EH (cell line): ENCODE measurements around the gene LEFTY1.
A peak's percentile ranks its signal among the peaks of the same experiment; 100 is the strongest.

ENCODE experiments used
- DNase-seq: peaks from one replicate; pipeline ENCODE4 v3.0.0-alpha.2; 2015; ENCODE audit warnings: low read depth

LEFTY1 gene

DNA sequence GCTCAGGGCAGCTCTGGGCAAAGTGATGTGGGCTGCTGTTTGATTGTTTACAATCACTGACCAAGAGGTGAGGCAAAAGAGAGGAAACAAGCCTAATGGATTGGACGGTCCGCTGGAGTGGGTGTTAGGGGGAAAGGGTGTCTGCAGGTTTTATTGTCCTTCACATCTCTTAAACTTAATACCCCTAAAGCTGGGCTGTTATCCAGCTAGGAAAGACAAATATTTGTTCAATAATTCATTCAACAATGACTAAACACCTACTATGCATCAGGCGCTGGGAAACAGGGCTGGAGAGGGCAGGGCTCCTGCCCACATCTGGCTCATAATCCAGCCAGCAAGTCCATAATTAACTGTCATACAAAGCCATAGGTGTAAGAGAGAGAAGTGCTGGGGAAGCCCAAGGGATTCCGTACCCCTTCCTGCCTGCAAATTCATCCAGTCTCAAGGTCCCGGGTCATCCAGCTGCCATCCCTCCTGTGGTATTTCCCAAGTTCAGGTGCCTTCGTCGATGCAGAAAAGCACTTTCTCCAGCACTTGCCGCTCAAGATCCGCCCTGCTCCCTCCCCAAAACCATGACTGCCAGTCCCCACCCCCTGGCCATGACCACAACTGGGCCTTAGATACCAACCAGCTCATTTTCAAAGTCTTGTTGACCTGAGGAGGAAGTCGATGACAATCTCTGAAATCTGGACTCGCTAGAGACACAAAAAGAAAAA, 17.4 kb downstream of the LEFTY1 start:
- no peak for DNase-seq

DNA sequence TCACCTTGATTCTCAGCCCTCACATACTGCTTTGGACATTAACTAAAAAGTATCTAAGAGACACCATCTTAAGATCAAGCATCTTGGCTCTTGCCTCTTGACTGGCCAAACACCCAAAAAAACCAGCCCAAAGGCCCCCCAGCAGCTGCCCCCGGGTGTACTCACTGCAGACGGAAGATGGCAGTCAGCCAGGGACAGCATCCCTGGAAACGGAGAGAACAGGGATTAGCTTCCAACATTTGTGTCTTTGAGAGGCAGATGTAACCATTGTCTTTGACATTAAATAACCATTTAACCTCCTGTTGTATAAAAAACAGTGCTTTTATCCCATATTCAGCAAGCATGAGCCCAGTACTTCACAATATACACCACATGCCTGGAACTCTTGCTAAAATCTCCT, 18.0 kb downstream of the LEFTY1 start:
- DNase-seq: no peak

DNA sequence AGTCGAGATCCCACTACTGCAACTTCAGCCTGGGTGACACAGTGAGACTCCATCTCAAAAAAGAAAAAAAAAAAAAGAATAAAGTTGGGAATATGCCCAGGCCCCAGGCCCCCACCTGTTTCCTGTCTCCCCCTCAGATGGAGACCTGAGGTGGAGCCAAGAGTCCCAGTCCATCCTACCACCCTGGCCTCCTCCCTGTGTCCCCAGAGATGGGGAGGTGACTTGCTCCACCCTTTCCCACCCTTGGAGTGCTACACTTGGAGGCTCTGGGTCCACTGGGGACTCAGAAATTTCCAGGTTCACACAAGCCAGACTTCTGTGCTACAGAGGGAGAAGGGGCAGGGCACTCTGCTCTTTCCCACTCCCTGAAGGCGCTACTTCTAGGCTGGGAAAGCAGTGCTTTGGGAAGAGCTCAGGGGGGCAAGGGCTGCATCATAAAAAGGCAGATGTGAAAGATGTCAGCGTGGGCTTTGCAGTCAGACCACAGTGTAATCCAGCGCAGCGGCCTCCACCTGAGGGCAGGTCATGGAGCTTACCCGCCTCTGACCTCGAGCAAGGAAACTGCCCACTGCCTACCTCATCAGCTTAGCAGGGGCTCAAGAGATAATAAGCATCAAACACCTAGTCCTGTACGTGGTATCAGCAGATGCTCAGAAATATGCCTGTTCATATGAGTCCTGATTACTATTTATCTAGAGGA, 20.2 kb downstream of the LEFTY1 start:
- no peak for DNase-seq

DNA sequence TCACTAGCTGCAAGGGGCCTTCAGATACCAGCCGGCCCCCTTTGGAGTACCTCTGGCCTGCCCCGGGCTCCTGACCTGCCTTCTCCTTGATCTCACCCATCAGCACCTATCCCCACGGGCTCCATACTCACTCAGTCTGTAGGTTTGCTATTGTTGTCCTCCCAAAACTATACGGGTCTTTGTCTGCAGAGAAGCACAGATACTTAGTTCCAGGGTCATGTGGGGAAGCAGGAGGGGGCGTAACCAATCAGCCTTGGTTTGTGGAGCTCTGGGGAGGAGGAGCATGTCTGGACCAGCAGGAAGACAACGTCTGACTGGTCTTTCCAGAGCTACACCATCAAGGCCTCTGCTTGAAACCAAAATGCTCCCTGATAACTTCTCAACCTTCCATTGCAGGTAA, 22.0 kb downstream of the LEFTY1 start:
- no peak for DNase-seq

DNA sequence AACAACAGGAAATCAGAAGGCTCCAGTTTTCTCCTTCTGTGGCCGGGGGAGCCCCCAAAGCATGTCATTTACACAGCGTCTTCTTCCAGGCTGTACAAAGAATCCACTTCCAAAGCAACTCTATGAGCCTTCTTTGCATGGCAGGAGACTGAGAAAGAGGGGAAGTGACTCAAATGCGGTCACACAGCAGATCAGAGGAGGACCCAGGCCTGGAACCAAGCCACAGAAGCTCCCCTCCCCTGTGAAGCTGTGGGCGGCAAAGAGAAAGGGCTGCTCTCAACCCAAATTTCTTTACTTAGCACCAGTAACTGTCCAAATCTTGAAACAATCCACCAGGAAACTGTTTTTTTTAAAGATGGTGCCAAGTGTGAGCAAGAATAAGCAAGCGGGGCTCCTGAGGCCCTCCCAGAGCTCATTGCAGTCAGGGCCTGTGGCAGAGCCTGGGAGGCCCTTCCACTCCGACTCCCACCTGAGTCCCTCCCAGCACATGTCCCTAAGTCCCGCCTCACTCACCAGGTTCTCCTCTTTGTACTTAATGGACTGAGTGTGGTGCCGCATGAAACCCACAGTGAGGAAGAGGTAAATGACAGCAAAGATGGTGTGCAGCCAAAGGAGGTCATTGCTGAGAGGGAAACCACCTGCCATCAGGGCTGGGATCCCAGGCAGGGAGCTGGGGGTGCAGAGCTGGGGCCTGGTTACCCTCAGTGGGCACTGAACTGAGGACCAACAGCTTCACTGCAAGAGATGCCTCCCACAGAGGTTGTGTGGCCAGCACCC, 22.7 kb downstream of the LEFTY1 start:
- peak; percentile 85 for DNase-seq

DNA sequence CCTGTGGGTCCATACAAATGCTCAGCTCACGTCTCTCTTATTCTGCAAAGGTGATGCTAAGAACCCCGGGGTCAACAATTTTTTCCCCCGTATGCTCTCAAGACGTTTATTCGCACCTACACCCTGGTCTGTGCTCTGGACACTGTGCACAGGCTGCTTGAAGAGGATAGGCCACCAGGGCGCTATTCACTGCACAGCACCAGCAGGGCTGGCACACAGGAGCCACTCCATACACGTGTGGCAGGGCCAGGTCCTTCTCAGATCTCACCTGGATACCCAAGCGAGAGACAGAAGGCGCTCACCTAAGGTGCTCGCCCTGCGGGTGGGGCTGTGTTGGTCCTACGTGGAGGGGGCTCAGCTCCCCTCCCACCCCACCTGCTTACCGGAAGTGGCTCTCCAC, 23.4 kb downstream of the LEFTY1 start:
- no peak for DNase-seq

DNA sequence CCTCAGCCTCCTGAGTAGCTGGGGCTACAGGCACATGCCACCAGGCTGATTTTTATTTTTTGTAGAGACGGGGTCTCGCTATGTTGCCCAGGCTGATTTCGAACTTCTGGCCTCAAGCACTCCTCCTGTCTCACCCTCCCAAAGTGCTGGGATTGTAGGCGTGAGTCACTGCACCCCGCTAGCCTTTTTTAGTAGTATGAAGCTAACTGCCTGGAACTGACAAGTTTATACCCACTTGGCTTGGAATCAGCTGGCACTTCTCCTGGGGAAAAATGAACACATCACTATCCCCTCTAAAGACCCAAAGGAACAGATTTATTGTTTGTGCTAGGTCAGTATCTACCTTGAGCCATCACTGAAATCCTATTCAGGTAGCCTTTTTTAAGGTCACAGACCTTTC, 25.8 kb downstream of the LEFTY1 start:
- peak; percentile 76 for DNase-seq

DNA sequence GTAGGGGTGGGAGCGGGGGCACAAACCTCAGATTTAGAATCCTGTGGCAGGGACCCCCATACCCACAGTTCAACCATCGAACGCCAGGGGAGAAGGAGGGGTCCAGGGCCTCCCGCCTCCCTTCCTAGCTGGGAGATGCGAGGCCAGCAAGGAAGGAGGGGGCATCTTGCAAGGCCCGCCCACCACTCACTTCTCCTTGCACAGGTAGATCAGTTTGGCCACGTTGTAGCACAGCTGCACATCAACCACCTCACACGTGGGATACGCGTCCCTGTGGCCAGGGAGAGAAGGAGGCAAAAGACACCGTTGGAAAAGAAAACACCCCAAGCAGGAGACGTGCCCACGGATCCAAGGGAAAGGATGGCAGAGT, 26.4 kb downstream of the LEFTY1 start:
- no peak for DNase-seq

DNA sequence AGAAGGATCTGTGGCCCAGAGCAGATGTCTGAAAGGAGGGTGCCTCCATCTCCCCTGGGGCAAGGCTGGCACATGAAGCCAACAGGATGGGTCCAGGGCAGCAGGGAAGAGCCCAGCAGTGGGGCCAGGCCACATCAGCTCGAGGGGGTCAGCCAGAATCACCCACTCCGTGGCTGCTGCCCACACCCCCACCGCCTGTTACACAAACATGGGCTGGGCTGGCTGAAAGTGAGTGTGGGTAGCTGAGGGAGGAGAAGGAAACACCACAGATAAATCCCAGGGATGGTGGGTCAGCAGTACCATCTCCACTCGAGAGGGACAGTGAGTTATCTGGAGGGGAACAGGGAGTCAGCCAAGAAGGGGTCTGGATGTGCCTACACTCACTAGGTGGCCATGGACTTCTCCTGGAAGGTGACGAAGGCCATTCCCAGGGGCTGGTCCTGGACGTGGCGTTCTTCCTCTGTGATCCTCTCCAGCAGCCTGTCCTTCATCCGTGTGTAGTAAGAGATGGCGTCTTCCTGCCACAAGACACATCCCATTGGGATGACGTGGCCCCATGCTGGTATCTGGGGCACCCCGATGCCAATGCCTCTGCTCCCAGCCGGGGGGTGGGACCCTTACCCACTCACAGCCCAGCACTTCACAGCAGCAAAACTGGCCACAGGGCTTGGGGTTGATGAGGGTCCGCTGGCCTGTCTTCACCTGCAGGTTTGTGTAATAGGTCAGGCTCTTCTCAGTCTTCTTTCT, 26.9 kb downstream of the LEFTY1 start:
- DNase-seq: no peak

DNA sequence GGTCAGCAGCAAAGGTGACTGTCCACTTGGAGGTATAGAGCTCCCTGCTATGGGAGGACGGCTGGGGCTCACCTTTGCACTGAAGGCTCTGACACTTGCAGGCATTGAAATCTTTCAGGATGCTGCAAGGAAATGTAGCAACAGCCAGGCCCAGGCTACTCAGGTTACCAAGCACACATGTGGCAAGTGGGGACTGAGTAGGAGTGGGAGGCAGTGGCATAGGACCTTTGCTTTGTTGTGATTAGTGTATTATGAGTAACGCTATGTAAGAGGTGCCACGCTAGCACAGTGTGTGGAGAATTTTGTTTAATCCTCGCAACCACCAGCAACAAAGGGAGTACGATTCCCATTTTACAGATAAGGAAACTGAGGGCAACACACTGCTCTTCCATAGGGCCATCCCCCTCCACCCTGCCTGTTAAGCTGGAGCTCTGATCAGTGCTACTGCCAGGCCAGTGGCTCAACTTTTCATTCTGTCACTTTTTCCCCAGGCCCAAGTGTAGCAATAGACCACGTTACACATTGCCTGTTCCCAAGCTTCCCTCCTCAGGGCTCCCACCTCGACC, 28.0 kb downstream of the LEFTY1 start:
- no peak for DNase-seq

DNA sequence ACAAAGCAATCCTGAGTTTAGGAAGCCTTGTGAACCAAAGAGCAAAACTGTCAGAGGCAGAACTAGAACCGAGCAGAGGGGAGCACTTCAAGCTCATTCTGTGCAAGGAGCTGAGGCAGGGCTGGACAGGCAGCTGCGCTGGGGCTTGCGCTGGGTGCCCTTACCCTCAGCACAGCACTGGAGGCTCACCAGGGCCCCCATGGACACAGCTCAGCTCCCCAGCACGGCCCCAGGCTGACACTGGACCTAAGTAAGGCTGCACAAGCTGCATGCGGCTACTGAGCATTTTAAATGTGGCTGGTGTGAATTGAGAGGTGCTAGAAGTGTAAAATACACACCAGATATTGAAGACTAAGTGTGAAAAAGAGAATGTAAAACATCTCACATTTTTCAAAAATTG, 28.8 kb downstream of the LEFTY1 start:
- no peak for DNase-seq

DNA sequence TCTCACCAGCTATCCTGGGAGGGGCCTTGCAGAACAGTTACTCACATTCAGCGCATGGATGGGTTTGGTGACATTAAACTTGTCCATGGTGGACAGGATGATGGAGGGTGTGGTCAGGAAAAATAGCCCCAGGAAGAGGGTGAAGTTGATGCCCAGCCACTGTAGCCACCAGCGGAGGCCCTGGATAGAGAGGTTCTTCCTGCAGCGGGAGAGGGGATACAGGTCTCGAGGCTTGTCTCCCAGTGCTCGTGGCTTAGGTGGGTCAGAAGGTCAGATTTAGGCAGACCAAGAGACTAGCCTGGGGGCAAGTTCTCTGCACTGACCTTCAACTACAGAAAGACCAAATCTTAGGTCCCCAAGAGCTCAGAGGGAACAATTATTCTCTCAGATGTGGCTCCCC, 29.8 kb downstream of the LEFTY1 start:
- no peak for DNase-seq

DNA sequence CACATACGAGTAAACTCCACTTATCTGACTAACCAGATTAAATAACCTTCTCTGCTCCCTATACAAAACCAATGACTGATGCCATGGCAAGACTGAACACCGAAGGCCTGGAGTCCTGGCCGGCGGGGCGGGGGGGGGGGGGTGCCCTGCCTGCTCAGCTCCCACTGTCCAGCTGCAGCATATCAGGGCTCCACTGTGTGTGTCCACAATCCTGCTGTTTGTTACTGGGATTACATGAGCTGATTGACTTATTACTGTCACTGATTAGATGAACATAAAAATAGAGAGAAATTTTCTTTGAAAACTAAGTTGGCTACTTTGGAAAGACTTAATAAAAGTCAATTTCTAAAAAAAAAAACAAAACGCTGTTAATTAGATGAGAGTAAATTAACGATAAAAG, 31.7 kb downstream of the LEFTY1 start:
- no peak for DNase-seq

DNA sequence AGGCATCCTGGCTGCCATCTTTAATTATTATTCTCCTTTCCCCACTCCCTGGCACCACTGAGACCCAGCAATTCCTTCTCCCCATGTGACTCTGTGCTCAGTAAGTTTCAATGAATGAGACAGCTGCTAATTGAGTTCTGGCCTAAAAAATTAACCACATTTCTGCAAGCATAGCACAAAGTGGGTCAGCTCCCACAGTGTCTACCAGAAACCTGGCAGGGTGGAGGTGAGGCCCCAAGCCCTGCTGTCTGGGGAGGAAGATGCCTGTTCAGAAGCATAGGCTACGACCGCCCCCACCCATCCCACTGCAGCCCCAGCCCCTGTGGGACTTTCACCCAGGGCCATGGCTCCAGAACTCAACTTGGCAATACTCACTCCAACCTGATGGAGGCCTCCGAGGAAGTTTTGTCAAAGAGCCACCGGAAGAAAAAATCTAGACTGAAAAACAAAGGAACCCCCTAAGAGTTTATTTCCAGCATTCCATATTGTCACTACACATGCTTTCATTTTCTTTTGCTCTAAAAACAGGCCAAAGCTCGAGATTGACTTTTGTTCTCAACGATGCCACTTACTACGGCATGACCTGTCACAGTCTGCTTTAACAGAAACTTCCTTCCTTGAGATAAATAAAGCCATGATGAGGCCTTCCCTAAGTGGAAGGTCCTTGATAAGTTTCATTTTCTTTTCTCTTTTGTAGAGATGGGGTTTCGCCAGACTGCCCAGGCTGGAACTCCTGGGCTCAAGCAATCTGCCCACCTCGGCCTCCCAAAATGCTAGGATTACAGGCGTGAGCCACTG, 33.2 kb downstream of the LEFTY1 start:
- DNase-seq: no peak

DNA sequence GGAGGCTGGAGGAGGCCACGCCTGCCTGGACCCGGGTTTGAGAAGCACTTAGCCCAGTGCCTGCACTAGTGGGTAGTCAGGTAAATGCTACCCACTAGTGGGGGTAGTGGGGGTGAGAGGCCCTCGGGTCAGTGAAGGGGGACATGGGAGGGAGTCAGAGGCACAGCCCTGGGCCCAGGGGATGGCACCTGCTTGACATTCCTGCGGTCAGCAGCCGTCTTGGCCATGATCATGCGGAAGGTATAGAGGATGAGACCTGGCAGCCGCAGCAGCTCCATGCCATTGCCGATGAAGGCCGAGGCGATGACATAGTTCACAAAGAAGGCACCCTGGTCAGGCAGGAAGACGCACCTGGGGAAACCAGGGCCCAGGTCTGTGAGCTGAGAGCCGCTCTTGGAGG, 35.5 kb downstream of the LEFTY1 start:
- no peak for DNase-seq

DNA sequence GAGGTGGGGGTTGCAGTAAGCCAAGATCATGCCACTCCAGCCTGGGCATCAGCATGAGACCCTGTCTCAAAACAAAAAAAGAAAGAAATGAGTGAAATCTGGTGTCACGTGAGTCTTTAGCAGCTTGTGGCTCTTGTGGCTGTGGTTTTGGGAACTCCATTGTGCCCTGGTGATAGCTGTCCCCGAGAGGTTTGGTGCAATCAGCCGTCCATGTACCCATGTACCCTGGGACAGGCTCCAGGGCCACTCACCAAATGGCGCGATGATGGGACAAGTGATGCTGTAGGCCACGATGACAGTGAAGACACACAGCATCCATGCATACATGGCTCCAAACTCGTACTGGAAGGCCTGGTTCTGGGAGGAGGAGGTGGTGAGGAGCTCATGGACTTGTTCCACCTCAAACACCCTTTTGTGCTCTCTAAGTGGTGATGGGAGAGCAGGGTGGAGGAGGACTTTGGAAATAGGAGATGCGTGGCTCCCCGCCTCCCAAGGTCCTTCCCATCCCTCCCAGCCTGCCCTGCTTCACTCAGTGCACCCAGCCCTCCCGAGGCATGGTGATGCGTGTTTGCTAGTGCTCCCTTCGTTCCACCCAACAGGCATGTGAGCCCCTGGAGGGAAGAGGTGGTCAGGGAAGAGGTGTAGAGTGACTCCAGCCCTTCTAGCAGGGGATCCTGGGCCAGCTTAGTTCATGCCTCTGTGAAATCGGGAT, 36.4 kb downstream of the LEFTY1 start:
- DNase-seq: no peak

DNA sequence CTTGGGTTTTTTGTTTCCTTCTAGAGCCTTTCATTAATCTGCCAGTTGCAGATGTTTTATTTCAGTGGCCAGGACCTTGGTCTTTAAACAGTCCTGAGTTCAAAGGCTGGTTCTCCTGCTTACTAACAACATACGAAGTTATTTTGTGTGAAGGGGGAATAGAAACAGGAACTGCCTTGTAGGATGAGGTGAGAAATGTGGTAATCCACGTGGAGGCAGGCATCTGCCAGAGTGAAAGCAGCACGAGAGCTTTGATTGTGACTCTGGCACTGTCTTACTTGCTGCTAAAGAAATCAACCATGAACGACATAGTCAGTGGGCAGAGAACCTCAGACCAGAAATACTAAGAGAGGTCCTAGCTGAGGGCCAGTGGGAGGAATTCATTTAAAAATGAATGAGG, 37.1 kb downstream of the LEFTY1 start:
- no peak for DNase-seq

DNA sequence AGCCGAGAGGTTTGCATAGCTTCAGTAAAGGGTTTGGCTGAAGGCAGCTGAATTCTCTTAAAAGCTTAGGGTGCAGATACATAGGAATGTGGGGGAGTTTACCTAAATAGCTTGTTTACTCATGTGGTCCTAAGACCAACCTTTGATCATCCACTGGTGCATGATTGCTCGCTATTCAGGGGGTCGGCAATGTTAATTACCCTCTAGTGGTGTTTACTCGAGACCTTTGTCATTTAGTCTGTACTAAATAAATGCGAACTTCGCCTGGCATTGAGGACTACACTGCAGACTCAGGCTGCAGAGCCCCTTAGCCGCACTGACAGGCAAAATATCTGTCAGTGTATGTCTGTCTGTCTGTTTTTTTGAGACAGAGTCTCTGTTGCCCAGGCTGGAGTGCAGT, 38.6 kb downstream of the LEFTY1 start:
- DNase-seq: no peak

DNA sequence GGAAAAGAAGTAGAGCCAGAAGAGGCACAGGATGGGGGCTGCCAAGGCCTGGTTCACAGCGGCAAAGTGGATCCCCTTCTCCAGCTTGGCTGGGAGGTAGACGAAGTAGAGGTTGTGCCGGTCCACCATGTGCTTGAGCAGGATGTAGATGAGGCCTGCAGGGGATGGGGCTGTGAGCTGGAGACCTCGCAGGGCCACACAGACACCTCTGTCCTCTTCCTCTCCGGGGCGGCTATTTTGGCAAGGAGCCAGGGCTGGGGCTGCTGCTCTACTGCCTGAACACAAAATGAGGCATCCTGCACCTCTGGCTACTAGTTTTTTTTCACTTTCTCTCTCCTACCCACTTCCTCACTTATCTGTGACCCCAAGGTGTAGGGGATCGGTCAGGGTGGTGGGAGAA, 39.0 kb downstream of the LEFTY1 start:
- DNase-seq: no peak

DNA sequence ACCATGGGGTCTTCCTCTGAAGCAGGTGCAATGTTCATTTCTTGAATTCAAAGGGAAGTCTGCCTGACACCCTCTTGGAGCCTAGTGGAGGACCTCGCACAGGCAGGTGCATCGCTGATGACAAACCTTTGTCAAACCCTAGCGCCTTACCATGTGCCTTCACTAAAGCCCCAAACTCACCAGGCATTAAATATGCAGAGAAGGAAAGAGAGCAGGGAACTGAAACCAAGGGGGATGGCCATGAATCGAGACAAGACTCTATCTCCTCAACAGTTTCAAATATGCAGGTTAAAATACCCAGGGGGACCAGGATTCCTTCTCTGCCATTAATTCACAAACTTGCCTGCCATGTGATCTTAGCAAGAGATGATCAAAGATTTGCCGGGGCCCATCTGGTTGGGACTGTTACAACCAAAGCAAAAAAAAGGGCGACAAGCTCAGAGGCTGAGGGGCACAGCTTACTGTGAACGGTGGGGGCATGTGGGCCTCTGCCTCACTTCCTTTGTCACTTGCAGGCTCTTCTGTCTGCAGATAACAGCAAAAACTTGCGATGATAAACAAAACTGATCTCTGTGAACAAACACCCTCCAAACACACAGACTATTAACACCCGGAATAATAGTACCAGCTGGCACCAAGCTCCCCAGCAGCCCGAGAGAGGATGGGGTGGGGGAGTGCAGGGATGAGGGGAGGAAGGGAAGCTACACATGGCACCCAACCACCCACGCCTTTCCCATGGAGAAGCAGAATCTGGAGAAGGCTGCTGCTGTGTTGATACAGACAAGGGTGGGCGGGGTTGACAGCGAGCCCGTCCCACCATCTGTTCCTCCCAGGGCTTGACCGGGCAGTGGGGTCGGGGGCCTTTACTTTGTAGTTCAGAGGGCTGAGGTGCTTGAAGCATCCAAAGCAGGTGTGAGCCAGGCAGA, 40.7 kb downstream of the LEFTY1 start:
- peak; percentile 38 for DNase-seq
